Kidney (tissue), 14 donors: ENCODE measurements around the gene DNAJC19. TPM values are rescaled to one million over a fixed set of nuclear protein-coding genes. Genes with fewer than 3 reads are reported as not detected.

Experiments
- DNase-seq, 5 donors: peaks; one replicate each; pipeline ENCODE4 v3.0.0-alpha.2; 2013 to 2020
- FAIRE-seq: peaks from 2 replicates; lab custom pipeline; 2012; peaks lifted over from hg19 to GRCh38; lab: Jason Lieb, UNC
- H3K27ac ChIP-seq, 2 donors: one replicate each; pipeline ENCODE4 v1.7.0; 2013; ENCODE audit warnings: low read depth in 2 of 2, low read length in 2 of 2, inconsistent platforms in 1 of 2
- H3K27me3 ChIP-seq: one replicate; pipeline ENCODE4 v1.7.1; 2013; ENCODE audit warnings: low read length, inconsistent platforms; ENCODE audit not compliant: control insufficient read depth, insufficient read depth
- H3K36me3 ChIP-seq, 3 donors: one replicate each; pipeline versions ENCODE4 v1.7.0 to v1.7.1; 2013; ENCODE audit warnings: low read length in 3 of 3, control low read depth in 1 of 3, inconsistent platforms in 1 of 3; ENCODE audit not compliant: insufficient read depth in 3 of 3, control insufficient read depth in 2 of 3
- H3K4me1 ChIP-seq, 3 donors: one replicate each; pipeline versions ENCODE4 v1.7.0 to v1.7.1; 2013; ENCODE audit warnings: low read length in 3 of 3, inconsistent platforms in 1 of 3, low read depth in 1 of 3; ENCODE audit not compliant: control insufficient read depth in 2 of 3, insufficient read depth in 2 of 3
- H3K4me3 ChIP-seq, 3 donors: one replicate each; pipeline versions ENCODE4 v1.7.0 to v1.8.1; 2013; ENCODE audit warnings: low read length in 3 of 3, control low read depth in 1 of 3, inconsistent platforms in 1 of 3
- H3K9ac ChIP-seq, 3 donors: one replicate each; pipeline versions ENCODE4 v1.7.0 to v1.7.1; 2013; ENCODE audit warnings: low read length in 3 of 3, control low read depth in 1 of 3, inconsistent platforms in 1 of 3
- H3K9me3 ChIP-seq, 3 donors: one replicate each; pipeline versions ENCODE4 v1.7.0 to v1.7.1; 2013; ENCODE audit warnings: low read length in 3 of 3, control low read depth in 1 of 3, inconsistent platforms in 1 of 3; ENCODE audit not compliant: control insufficient read depth in 2 of 3, insufficient read depth in 1 of 3
- CTCF ChIP-seq: IDR thresholded peaks from 3 replicates; pipeline ENCODE4 v1.5.1; 2012; ENCODE audit warnings: mild to moderate bottlenecking, moderate library complexity, borderline replicate concordance; ENCODE audit not compliant: insufficient read depth; ENCODE audit errors: extremely low read depth
- intact Hi-C: fragments of 100-400 bp; cut with DNase I; formaldehyde crosslinking; loops from one replicate; pipeline ENCODE4 v1.11.1; 2022
- polyA plus RNA-seq: library from polyadenylated mRNA; stranded (reverse); fragments of 350-450 nt; fragmentation: Illumina TruSeq; extraction: RNeasy Lipid Tissue Mini Kit (QIAGEN cat#74804); gene quantifications from one replicate; pipeline ENCODE4 v1.2.3, GENCODE V29; 2014; ENCODE audit warnings: low read depth, low replicate concordance; ENCODE audit not compliant: insufficient read depth
- total RNA-seq: library from RNA; stranded (reverse); fragmentation: NEBNext Ultra II Directional; extraction: Animal tissue kit (Norgen Biotek cat#: 25700); gene quantifications from one replicate; pipeline ENCODE4 v1.2.1, GENCODE V29; 2021
- donor health status: control.
- donor health status: control.
- donor health status: control.
- donor health status: control.
- donor health status: control.
- donor health status: DM: yes; HTN: yes; CAD: no.
- donor health status: Normal renal cell carcinoma (clear cell type).

The DNAJC19 gene
- total and polyA plus RNA-seq, 2 donors from 2014 or later = 48.4 to 120 TPM

GRCh38 chr3:180947761-180948390, 41.7 kb downstream of the DNAJC19 start:
- no peak overlapping the region for H3K4me3 ChIP-seq
- H3K27me3 ChIP-seq = no peaks in the 10 kb centered on the region
- FAIRE-seq (no peak), DNase-seq (no peak)
- no peak overlapping the region for H3K27ac ChIP-seq
- no peaks in the 10 kb centered on the region for H3K4me1 ChIP-seq
- intact Hi-C loops = no loop called here
- no peak overlapping the region for H3K9ac ChIP-seq
- H3K9me3 ChIP-seq = no peaks in the 10 kb centered on the region
- peaks cover 2 to 37% (median 14%) of the 10 kb centered on the region in 3 donors for H3K36me3 ChIP-seq
- TF ChIP-seq CTCF = no peak

DNA sequence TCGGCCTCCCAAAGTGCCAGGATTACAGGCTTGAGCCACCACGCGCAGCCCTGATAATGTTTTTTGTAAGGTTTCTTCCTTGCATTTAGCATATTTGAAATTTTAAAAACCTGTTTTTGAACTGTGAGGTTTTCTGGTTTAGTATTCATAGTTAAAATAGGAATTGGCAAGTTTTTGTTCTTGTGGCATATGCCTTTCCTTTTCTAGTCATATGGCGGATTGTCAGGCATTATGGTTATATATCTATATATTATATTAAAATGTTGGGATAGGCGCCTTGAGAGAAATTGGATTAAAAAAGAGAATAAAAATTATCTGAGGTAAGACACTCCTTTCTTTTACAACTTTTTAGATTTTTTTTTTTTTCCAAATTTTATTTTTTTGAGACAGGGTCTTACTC, 48.7 kb downstream of the DNAJC19 start:
- DNase-seq (no peak), FAIRE-seq (no peak)
- intact Hi-C loops = no loop called here
- Histone ChIP-seq H3K27ac (no peak overlapping the region), H3K27me3 (no peaks in the 10 kb centered on the region), H3K36me3 (peaks cover 0 to 7% (median 5%) of the 10 kb centered on the region in 3 donors), H3K9ac (no peak overlapping the region), H3K4me3 (no peak overlapping the region), H3K9me3 (no peaks in the 10 kb centered on the region), H3K4me1 (no peaks in the 10 kb centered on the region)
- TF ChIP-seq CTCF = no peak

- intact Hi-C loops = no loop called here
- no peak for TF ChIP-seq CTCF
- no peaks in the 10 kb centered on the region for H3K4me1 ChIP-seq
- no peaks in the 10 kb centered on the region for H3K27me3 ChIP-seq
- FAIRE-seq = peak; percentile 44
- no peak overlapping the region for H3K9ac ChIP-seq
- H3K36me3 ChIP-seq = peaks cover 0 to 7% (median 0%) of the 10 kb centered on the region in 3 donors
- no peak overlapping the region for H3K4me3 ChIP-seq
- H3K9me3 ChIP-seq = no peaks in the 10 kb centered on the region
- H3K27ac ChIP-seq = no peak overlapping the region
- no peak for DNase-seq
Measured at GRCh38 chr3:180934638-180935037, 54.9 kb downstream of the DNAJC19 start.

Other genes starting within 250 kb of the DNAJC19 start
- 96.8 TPM for gene FXR1, start 77.1 kb downstream of the DNAJC19 start, total RNA-seq
- 64.3 TPM for gene FXR1, start 77.1 kb downstream of the DNAJC19 start, polyA plus RNA-seq